Measurements from ENCODE around the gene FBH1. TPM values are rescaled to one million over a fixed set of nuclear protein-coding genes. Genes with fewer than 3 reads are reported as not detected.

FBH1 gene
- total RNA-seq = 71.3 TPM

GRCh38 chr10:5889624-5890451, at the start of gene FBH1, which contains the start of gene ANKRD16:
FBH1 (plus strand) TSS chr10:5890243; CDS start chr10:5890346, 103 bp downstream.
ANKRD16 (minus strand) TSS chr10:5889893; CDS start chr10:5889354, 539 bp downstream.

GRCh38 chr10:5977471-5978229, 87.6 kb downstream of the FBH1 start, which contains the start of gene IL15RA:
IL15RA (minus strand) TSS chr10:5977543; CDS start chr10:5977492, 51 bp downstream.

Other genes with a start within 250 kb of the FBH1 start
- gene ASB13, start 223.6 kb upstream of the FBH1 start, total RNA-seq = 12.8 TPM
- 54.5 TPM for gene TASOR2, start 205.4 kb upstream of the FBH1 start, total RNA-seq
- gene GDI2, start 76.8 kb upstream of the FBH1 start, total RNA-seq = 212 TPM
- gene ANKRD16, start 350 bp upstream of the FBH1 start, total RNA-seq = 16.5 TPM
- gene IL15RA, start 87.3 kb downstream of the FBH1 start, total RNA-seq = 3.7 TPM
- gene IL2RA, start 172.1 kb downstream of the FBH1 start, total RNA-seq = 1.5 TPM
- 59.4 TPM for gene RBM17, start 198.8 kb downstream of the FBH1 start, total RNA-seq